Neural cell (in vitro differentiated cells): ENCODE measurements around the gene ME3. TPM values are rescaled to one million over a fixed set of nuclear protein-coding genes. Genes with fewer than 3 reads are reported as not detected.

Experiments
- H2AFZ ChIP-seq: fragments of 200-600, 300-800 bp; sonication (generic), shearing (Covaris generic); 2 replicates; pipeline ENCODE4 v1.6.0; 2014; ENCODE audit warnings: low read depth, mild to moderate bottlenecking, antibody characterized with exemption, low read length, moderate library complexity
- H3F3A ChIP-seq: fragments of 200-600 bp; shearing (Covaris generic); 2 replicates; pipeline ENCODE4 v1.6.1; 2016; ENCODE audit warnings: mild to moderate bottlenecking, moderate library complexity, mixed read lengths, antibody characterized with exemption, low read length; ENCODE audit not compliant: insufficient read depth, poor library complexity, severe bottlenecking
- H3K27ac ChIP-seq: fragments of 200-600, 300-800 bp; sonication (generic), shearing (Covaris generic); 2 replicates; pipeline ENCODE4 v1.5.1; 2014; ENCODE audit warnings: mild to moderate bottlenecking, low read length, moderate library complexity
- H3K27me3 ChIP-seq: fragments of 300-800, 200-600 bp; sonication (generic), shearing (Covaris generic); 2 replicates; pipeline ENCODE4 v1.6.0; 2014; ENCODE audit warnings: mild to moderate bottlenecking, low read depth, low read length, moderate library complexity; ENCODE audit not compliant: insufficient read depth
- H3K36me3 ChIP-seq: fragments of 300-800, 200-600 bp; sonication (generic), shearing (Covaris generic); 2 replicates; pipeline ENCODE4 v1.5.1; 2014; ENCODE audit warnings: mild to moderate bottlenecking, antibody characterized with exemption, low read length, moderate library complexity; ENCODE audit not compliant: insufficient read depth
- H3K4me2 ChIP-seq: fragments of 300-800, 200-600 bp; sonication (generic), shearing (Covaris generic); 2 replicates; pipeline ENCODE4 v1.6.0; 2014; ENCODE audit warnings: mild to moderate bottlenecking, low read length
- H3K4me3 ChIP-seq: fragments of 300-800, 200-600 bp; sonication (generic), shearing (Covaris generic); 2 replicates; pipeline ENCODE4 v1.5.1; 2014; ENCODE audit warnings: mild to moderate bottlenecking, low read length, moderate library complexity
- H3K79me2 ChIP-seq: fragments of 200-600 bp; shearing (Covaris generic); replicated peaks from 2 replicates; pipeline ENCODE4 v1.6.0; 2014; ENCODE audit warnings: mild to moderate bottlenecking, low read length, moderate library complexity; ENCODE audit not compliant: insufficient read depth
- H3K9ac ChIP-seq: fragments of 300-800, 200-600 bp; sonication (generic), shearing (Covaris generic); 2 replicates; pipeline ENCODE4 v1.6.1; 2016; ENCODE audit warnings: mild to moderate bottlenecking, low read length, mixed read lengths
- H3K9me2 ChIP-seq: fragments of 200-600 bp; shearing (Covaris generic); 2 replicates; pipeline ENCODE4 v1.6.1; 2016; ENCODE audit warnings: mild to moderate bottlenecking, low read length, mixed read lengths; ENCODE audit not compliant: insufficient read depth
- H3K9me3 ChIP-seq: fragments of 200-600, 300-800 bp; sonication (generic), shearing (Covaris generic); 2 replicates; pipeline ENCODE4 v1.6.1; 2016; ENCODE audit warnings: mild to moderate bottlenecking, mixed run types, low read length, moderate library complexity, mixed read lengths
- H4K20me1 ChIP-seq: fragments of 200-600 bp; shearing (Covaris generic); 2 replicates; pipeline ENCODE4 v1.6.1; 2016; ENCODE audit warnings: mild to moderate bottlenecking, mixed run types; ENCODE audit not compliant: insufficient read depth
- CTCF ChIP-seq: fragments of 450-650 bp; IDR thresholded peaks from 2 replicates; pipeline ENCODE4 v1.5.1; 2014; ENCODE audit warnings: antibody characterized with exemption, mild to moderate bottlenecking, moderate library complexity; ENCODE audit not compliant: poor library complexity, severe bottlenecking
- EP300 ChIP-seq: fragments of 450-650 bp; conservative IDR thresholded peaks from 2 replicates; pipeline ENCODE4 v1.6.1; 2014; ENCODE audit warnings: antibody characterized with exemption, mild to moderate bottlenecking, moderate library complexity; ENCODE audit not compliant: poor library complexity, severe bottlenecking
- EZH2 ChIP-seq: fragments of 200-600, 300-800 bp; shearing (Covaris generic), sonication (generic); IDR thresholded peaks from 2 replicates; pipeline ENCODE4 v1.6.1; 2014; ENCODE audit warnings: antibody characterized with exemption, low read length, borderline replicate concordance, mild to moderate bottlenecking; ENCODE audit not compliant: insufficient read depth, poor library complexity, severe bottlenecking
- MXI1 ChIP-seq: fragments of 450-650 bp; conservative IDR thresholded peaks from 2 replicates; pipeline ENCODE4 v1.6.1; 2014; ENCODE audit warnings: antibody characterized with exemption, mild to moderate bottlenecking; ENCODE audit not compliant: poor library complexity, severe bottlenecking
- POLR2AphosphoS5 ChIP-seq: IDR thresholded peaks from 2 replicates; pipeline ENCODE4 v1.6.1; 2012
- RAD21 ChIP-seq: fragments of 450-650 bp; conservative IDR thresholded peaks from 2 replicates; pipeline ENCODE4 v1.6.1; 2014; ENCODE audit warnings: antibody characterized with exemption, mild to moderate bottlenecking, moderate library complexity
- REST ChIP-seq: IDR thresholded peaks from 2 replicates; pipeline ENCODE4 v1.6.1; 2012; ENCODE audit warnings: borderline replicate concordance
- SMC3 ChIP-seq: fragments of 450-650 bp; conservative IDR thresholded peaks from 2 replicates; pipeline ENCODE4 v1.6.1; 2014; ENCODE audit warnings: antibody characterized with exemption, mild to moderate bottlenecking, moderate library complexity; ENCODE audit not compliant: poor library complexity
- TAF1 ChIP-seq: IDR thresholded peaks from 2 replicates; pipeline ENCODE4 v1.6.1; 2012; ENCODE audit warnings: low read depth
- polyA plus RNA-seq: library from polyadenylated mRNA; depleted of rRNA; stranded (reverse); fragments of >200 nt; gene quantifications from 2 replicates; pipeline ENCODE4 v1.2.3, GENCODE V29; 2014

Gene ME3
- polyA plus RNA-seq, 1 donor from 2014 or later: 2.1 TPM

GRCh38 chr11:86421946-86422345 is 250.5 kb downstream of the ME3 start:
- H3K9me3 ChIP-seq: no peaks in the 10 kb centered on the region
- H3K4me2 ChIP-seq: no peak overlapping the region
- H4K20me1 ChIP-seq: no peaks in the 10 kb centered on the region
- no peak overlapping the region for H3K27ac ChIP-seq
- no peak overlapping the region for H3K9ac ChIP-seq
- no peak overlapping the region for H3K4me3 ChIP-seq
- H3K27me3 ChIP-seq: no peaks in the 10 kb centered on the region
- H2AFZ ChIP-seq: no peak overlapping the region
- H3K36me3 ChIP-seq: no peaks in the 10 kb centered on the region
- no peaks in the 10 kb centered on the region for H3K79me2 ChIP-seq
- no peak for TF ChIP-seq TAF1
- no peak for TF ChIP-seq POLR2AphosphoS5
- no peak for TF ChIP-seq EZH2
- no peak for TF ChIP-seq SMC3
- no peak for TF ChIP-seq RAD21
- TF ChIP-seq REST: no peak
- TF ChIP-seq CTCF: no peak
- no peak for TF ChIP-seq MXI1
- TF ChIP-seq EP300: no peak
- no peaks in the 10 kb centered on the region for H3F3A ChIP-seq
- no peaks in the 10 kb centered on the region for H3K9me2 ChIP-seq

GRCh38 chr11:86418917-86419316 is 253.5 kb downstream of the ME3 start:
- Histone ChIP-seq H3K9me3 (no peaks in the 10 kb centered on the region), H2AFZ (no peak overlapping the region), H3K4me2 (no peak overlapping the region), H3K9me2 (no peaks in the 10 kb centered on the region), H3K4me3 (no peak overlapping the region), H3K36me3 (no peaks in the 10 kb centered on the region), H4K20me1 (no peaks in the 10 kb centered on the region), H3K9ac (no peak overlapping the region), H3F3A (no peaks in the 10 kb centered on the region), H3K27me3 (no peaks in the 10 kb centered on the region), H3K27ac (no peak overlapping the region), H3K79me2 (no peaks in the 10 kb centered on the region)
- peak; percentile 64 for TF ChIP-seq CTCF
- no peak for TF ChIP-seq REST
- no peak for TF ChIP-seq POLR2AphosphoS5
- no peak for TF ChIP-seq MXI1
- no peak for TF ChIP-seq EP300
- peak; percentile 71 for TF ChIP-seq SMC3
- TF ChIP-seq EZH2: no peak
- TF ChIP-seq RAD21: peak; percentile 67
